H1 (cell line): ENCODE measurements around the gene RFT1. TPM values are rescaled to one million over a fixed set of nuclear protein-coding genes. Genes with fewer than 3 reads are reported as not detected.

Experiments
- CHD7 ChIP-seq: fragments of 300-600 bp; sonication (generic); IDR thresholded peaks from 2 replicates; pipeline ENCODE4 v1.7.1; 2012; ENCODE audit warnings: low read length, moderate library complexity, mild to moderate bottlenecking, inconsistent platforms; ENCODE audit not compliant: insufficient replicate concordance
- polyA plus RNA-seq, 7 experiments: library from polyadenylated mRNA; depleted of rRNA in 3 of 7; stranded (reverse) in 5 of 7; unstranded in 2 of 7; fragments of >200 nt in 5 of 7; fragments of 200-250 nt in 2 of 7; gene quantifications; 1 replicate in 5 of 7; 2 replicates in 1 of 7; 4 replicates in 1 of 7; pipeline versions ENCODE4 v1.2.1 to v1.2.3, GENCODE V29; 2011 to 2013; ENCODE audit warnings: missing spikeins in 2 of 7, mixed read lengths in 2 of 7
- total RNA-seq: library from RNA; stranded (reverse); fragmentation: NEBNext Ultra II Directional; extraction: Animal tissue kit (Norgen Biotek cat#: 25700); gene quantifications from 2 replicates; pipeline ENCODE4 v1.2.1, GENCODE V29; 2021

Gene RFT1
- total and polyA plus RNA-seq, 2 of the 8 experiments (the other 6 are each of a cell fraction or from before 2014, with no cell fraction given) = 27.7 to 42.4 TPM

GRCh38 chr3:53144446-53144845 is 14.2 kb upstream of the RFT1 start (continued):
- no peak for TF ChIP-seq CHD7
